H1 (cell line): ENCODE results near the gene COMMD6. TPM values are rescaled to one million over a fixed set of nuclear protein-coding genes. Genes with fewer than 3 reads are reported as not detected.

Experiments used
- CTCF ChIA-PET: fragments of 300-600 bp; sonication (Branson Sonifier 250); formaldehyde crosslinking; loops from one replicate; lab custom pipeline; 2021; ENCODE audit not compliant: partially characterized antibody; lab: Charles Lee
- POLR2A ChIA-PET: fragments of 300-600 bp; sonication (Branson Sonifier 250); formaldehyde crosslinking; loops from one replicate; lab custom pipeline; 2021; ENCODE audit warnings: inconsistent platforms; ENCODE audit not compliant: partially characterized antibody; lab: Charles Lee
- DNase-seq, 2 experiments: peaks; one replicate each; pipeline versions ENCODE4 v3.0.0 to v3.0.0-alpha.2; 2010 to 2022; ENCODE audit warnings: low spot score in 2 of 2, low read depth in 1 of 2, mixed read lengths in 1 of 2
- FAIRE-seq: peaks from 2 replicates; lab custom pipeline; 2011; peaks lifted over from hg19 to GRCh38; lab: Jason Lieb, UNC
- H2AFZ ChIP-seq: 2 replicates; pipeline ENCODE4 v1.8.1; 2012; ENCODE audit warnings: low read length, inconsistent platforms
- H2AK5ac ChIP-seq: 2 replicates; pipeline ENCODE4 v1.6.1; 2013; ENCODE audit warnings: low read depth, low read length
- H2BK120ac ChIP-seq: replicated peaks from 2 replicates; pipeline ENCODE3; 2013; ENCODE audit warnings: low read depth, low read length, inconsistent platforms
- H2BK12ac ChIP-seq: 2 replicates; pipeline ENCODE4 v1.6.1; 2013; ENCODE audit warnings: low read depth, low read length
- H2BK15ac ChIP-seq: 2 replicates; pipeline ENCODE4 v1.6.1; 2013; ENCODE audit warnings: low read length
- H2BK20ac ChIP-seq: 2 replicates; pipeline ENCODE4 v1.6.1; 2013; ENCODE audit warnings: low read length
- H2BK5ac ChIP-seq: 2 replicates; pipeline ENCODE4 v1.6.1; 2013; ENCODE audit warnings: low read depth, low read length
- H3K14ac ChIP-seq: 2 replicates; pipeline ENCODE4 v1.6.1; 2013; ENCODE audit warnings: inconsistent platforms; ENCODE audit not compliant: insufficient read length
- H3K18ac ChIP-seq: 2 replicates; pipeline ENCODE4 v1.6.1; 2013; ENCODE audit warnings: low read length; ENCODE audit errors: extremely low read depth
- H3K23ac ChIP-seq: 2 replicates; pipeline ENCODE4 v1.6.1; 2013; ENCODE audit warnings: inconsistent platforms; ENCODE audit not compliant: insufficient read length
- H3K23me2 ChIP-seq: 2 replicates; pipeline ENCODE4 v1.6.1; 2013; ENCODE audit warnings: low read depth, low read length
- H3K27ac ChIP-seq: 2 replicates; pipeline ENCODE4 v1.6.1; 2011; ENCODE audit warnings: low read depth, low read length, inconsistent platforms
- H3K27me3 ChIP-seq, 4 experiments: replicated peaks in 1 of 4; 1 replicate in 1 of 4; 2 replicates in 3 of 4; pipeline versions ENCODE4 v1.6.1 to v1.8.1; 2011 to 2013; ENCODE audit warnings: low read length in 3 of 4, mild to moderate bottlenecking in 3 of 4, inconsistent platforms in 2 of 4, mixed read lengths in 2 of 4, moderate library complexity in 1 of 4; ENCODE audit not compliant: control insufficient read depth in 3 of 4, insufficient read depth in 3 of 4; ENCODE audit errors: extremely low read depth in 1 of 4
- H3K36me3 ChIP-seq, 4 experiments: 2 replicates each; pipeline versions ENCODE4 v1.6.1 to v1.8.1; 2011 to 2013; ENCODE audit warnings: mild to moderate bottlenecking in 4 of 4, low read length in 3 of 4, moderate library complexity in 2 of 4, control low read depth in 1 of 4, inconsistent platforms in 1 of 4; ENCODE audit not compliant: insufficient read depth in 4 of 4, control insufficient read depth in 2 of 4
- H3K4ac ChIP-seq: replicated peaks from 2 replicates; pipeline ENCODE3; 2013; ENCODE audit warnings: low read length, low read depth, mixed read lengths, inconsistent platforms; ENCODE audit not compliant: insufficient read length
- H3K4me1 ChIP-seq, 4 experiments: replicated peaks in 1 of 4; 1 replicate in 1 of 4; 2 replicates in 3 of 4; pipeline versions ENCODE4 v1.6.1 to v1.8.1; 2011 to 2013; ENCODE audit warnings: low read length in 3 of 4, inconsistent platforms in 2 of 4, mixed read lengths in 1 of 4; ENCODE audit not compliant: insufficient read depth in 4 of 4, control insufficient read depth in 3 of 4
- H3K4me2 ChIP-seq, 2 experiments: 2 replicates each; pipeline versions ENCODE4 v1.6.1 to v1.8.1; 2011 to 2013; ENCODE audit warnings: low read depth in 2 of 2, low read length in 2 of 2, control low read depth in 1 of 2, inconsistent platforms in 1 of 2, mild to moderate bottlenecking in 1 of 2; ENCODE audit not compliant: insufficient read depth in 1 of 2
- H3K4me3 ChIP-seq, 4 experiments: fragments of 200-600, 300-600 bp in 1 of 4; sonication (generic), shearing (Covaris generic), sonication (Bioruptor Twin) in 1 of 4; 2 replicates each; pipeline versions ENCODE4 v1.5.1 to v1.8.1; 2011 to 2016; ENCODE audit warnings: low read length in 4 of 4, low read depth in 3 of 4, control low read depth in 2 of 4, inconsistent platforms in 2 of 4, mild to moderate bottlenecking in 2 of 4, mixed read lengths in 1 of 4, moderate library complexity in 1 of 4; ENCODE audit not compliant: insufficient read depth in 2 of 4; ENCODE audit errors: extremely low read depth in 1 of 4
- H3K56ac ChIP-seq: replicated peaks from 2 replicates; pipeline ENCODE3; 2013; ENCODE audit warnings: low read depth, mild to moderate bottlenecking, mixed read lengths, low read length, inconsistent platforms; ENCODE audit not compliant: insufficient read length
- H3K79me1 ChIP-seq: 2 replicates; pipeline ENCODE4 v1.6.1; 2013; ENCODE audit warnings: low read depth, low read length, control low read depth
- H3K79me2 ChIP-seq, 2 experiments: 2 replicates each; pipeline versions ENCODE4 v1.6.1 to v1.8.1; 2012 to 2013; ENCODE audit warnings: low read length in 2 of 2, mild to moderate bottlenecking in 2 of 2, inconsistent platforms in 1 of 2; ENCODE audit not compliant: insufficient read depth in 2 of 2, control insufficient read depth in 1 of 2
- H3K9ac ChIP-seq, 4 experiments: replicated peaks in 1 of 4; 1 replicate in 1 of 4; 2 replicates in 3 of 4; pipeline versions ENCODE4 v1.6.1 to v1.8.1; 2011 to 2013; ENCODE audit warnings: low read depth in 3 of 4, low read length in 3 of 4, control low read depth in 2 of 4, mild to moderate bottlenecking in 2 of 4, moderate library complexity in 2 of 4, inconsistent platforms in 1 of 4; ENCODE audit errors: extremely low read depth in 1 of 4
- H3K9me3 ChIP-seq, 2 experiments: 2 replicates each; pipeline versions ENCODE4 v1.6.1 to v1.8.1; 2012 to 2013; ENCODE audit warnings: mild to moderate bottlenecking in 2 of 2, moderate library complexity in 2 of 2, control low read depth in 1 of 2, inconsistent platforms in 1 of 2, low read depth in 1 of 2, low read length in 1 of 2, mixed read lengths in 1 of 2; ENCODE audit not compliant: insufficient read depth in 2 of 2
- H4K20me1 ChIP-seq, 2 experiments: replicated peaks in 1 of 2; 2 replicates each; pipeline versions ENCODE3 to v1.8.1; 2011 to 2013; ENCODE audit warnings: inconsistent platforms in 2 of 2, low read length in 2 of 2, mild to moderate bottlenecking in 1 of 2; ENCODE audit not compliant: insufficient read depth in 2 of 2, control insufficient read depth in 1 of 2
- H4K5ac ChIP-seq: 2 replicates; pipeline ENCODE4 v1.6.1; 2013; ENCODE audit warnings: low read length, low read depth, mixed read lengths, inconsistent platforms; ENCODE audit not compliant: insufficient read length
- H4K8ac ChIP-seq: 2 replicates; pipeline ENCODE4 v1.8.0; 2013; ENCODE audit warnings: mild to moderate bottlenecking, moderate library complexity, low read length, inconsistent platforms; ENCODE audit not compliant: insufficient read depth; ENCODE audit errors: extremely low read depth
- H4K91ac ChIP-seq: replicated peaks from 2 replicates; pipeline ENCODE3; 2013; ENCODE audit warnings: low read length, mixed read lengths, inconsistent platforms; ENCODE audit not compliant: insufficient read length
- CEBPB ChIP-seq: IDR thresholded peaks from 2 replicates; pipeline ENCODE4 v1.6.1; 2012; ENCODE audit warnings: low read depth, low read length
- CTBP2 ChIP-seq: IDR thresholded peaks from 2 replicates; pipeline ENCODE4 v1.7.0; 2011; ENCODE audit warnings: borderline replicate concordance, mild to moderate bottlenecking, moderate library complexity, mixed read lengths, low read length; ENCODE audit not compliant: insufficient read depth, insufficient read length
- EZH2 ChIP-seq: fragments of 200-600 bp; sonication (generic); IDR thresholded peaks from 2 replicates; pipeline ENCODE4 v1.7.1; 2012; ENCODE audit warnings: low read depth, mild to moderate bottlenecking, moderate library complexity, low read length, inconsistent platforms; ENCODE audit not compliant: severe bottlenecking
- JUND ChIP-seq: IDR thresholded peaks from 2 replicates; pipeline ENCODE4 v1.6.1; 2011; ENCODE audit warnings: mild to moderate bottlenecking, improper control_type of control experiment, low read length
- NANOG ChIP-seq: IDR thresholded peaks from 2 replicates; pipeline ENCODE4 v1.6.1; 2011; ENCODE audit warnings: low read length, low read depth, mild to moderate bottlenecking, inconsistent platforms; ENCODE audit not compliant: insufficient read depth, poor library complexity, severe bottlenecking
- NRF1 ChIP-seq: IDR thresholded peaks from 2 replicates; pipeline ENCODE4 v1.6.1; 2011; ENCODE audit warnings: mild to moderate bottlenecking, low read depth, low read length, improper control_type of control experiment
- TBP ChIP-seq: IDR thresholded peaks from 2 replicates; pipeline ENCODE4 v1.6.1; 2011; ENCODE audit warnings: low read depth, low read length, improper control_type of control experiment
- WGBS, 2 experiments: shearing (Covaris generic) in 1 of 2; methylation state at CpG; one replicate each; pipeline versions ENCODE4 v1.1.6 to v1.1.7; 2013 to 2015; ENCODE audit warnings: low lambda C conversion rate in 2 of 2, mixed read lengths in 2 of 2, inconsistent platforms in 1 of 2, low coverage in 1 of 2, missing lambda C conversion rate in 1 of 2; ENCODE audit not compliant: insufficient replicate concordance in 2 of 2, insufficient coverage in 1 of 2, insufficient read length in 1 of 2; ENCODE audit errors: extremely low coverage in 1 of 2, missing lambda C conversion rate in 1 of 2; 5-methylcytosine and 5-hydroxymethylcytosine counted together
- polyA plus RNA-seq, 7 experiments: library from polyadenylated mRNA; depleted of rRNA in 3 of 7; stranded (reverse) in 5 of 7; unstranded in 2 of 7; fragments of >200 nt in 5 of 7; fragments of 200-250 nt in 2 of 7; gene quantifications; 1 replicate in 5 of 7; 2 replicates in 1 of 7; 4 replicates in 1 of 7; pipeline versions ENCODE4 v1.2.1 to v1.2.3, GENCODE V29; 2011 to 2013; ENCODE audit warnings: missing spikeins in 2 of 7, mixed read lengths in 2 of 7
- total RNA-seq: library from RNA; stranded (reverse); fragmentation: NEBNext Ultra II Directional; extraction: Animal tissue kit (Norgen Biotek cat#: 25700); gene quantifications from 2 replicates; pipeline ENCODE4 v1.2.1, GENCODE V29; 2021

COMMD6 gene
- total and polyA plus RNA-seq, 2 of the 8 experiments (the other 6 are each of a cell fraction or from before 2014, with no cell fraction given), result 53.2 to 122 TPM

DNA sequence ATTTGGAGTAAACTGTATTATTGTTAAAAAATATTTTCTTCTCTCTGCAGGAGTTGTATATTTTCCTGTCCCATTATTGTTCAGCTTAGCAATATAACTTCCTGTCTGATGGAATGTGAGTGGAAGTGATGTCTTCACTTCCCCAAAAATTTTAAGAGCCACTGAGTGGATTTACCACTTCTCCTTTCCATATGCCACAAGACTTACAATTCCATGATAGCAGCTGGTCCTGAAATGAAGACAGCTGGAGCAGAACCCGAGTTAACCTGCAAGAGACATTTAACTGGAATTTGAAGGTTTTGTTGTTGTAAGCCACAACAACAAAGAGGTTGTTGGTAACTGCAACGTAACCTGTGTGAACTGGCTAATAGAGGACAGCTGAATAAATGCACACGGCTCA, 32.3 kb downstream of the COMMD6 start:
- no peak for DNase-seq
- no peaks in the 10 kb centered on the region for H4K20me1 ChIP-seq
- H3K4ac ChIP-seq, result no peak overlapping the region
- no peak for FAIRE-seq
- H2BK20ac ChIP-seq, result no peak overlapping the region
- no peak overlapping the region for H3K56ac ChIP-seq
- H2AK5ac ChIP-seq, result no peak overlapping the region
- no peak overlapping the region for H2AFZ ChIP-seq
- H2BK15ac ChIP-seq, result no peak overlapping the region
- no peak overlapping the region for H4K8ac ChIP-seq
- CTCF ChIA-PET, result interaction anchor here (2.0 kb wide), 1 partner anchor 8 kb away, joined by 5 read pairs; no protein-coding TSS in a partner anchor
- H3K14ac ChIP-seq, result no peak overlapping the region
- no peak overlapping the region for H3K23ac ChIP-seq
- no peak overlapping the region for H2BK12ac ChIP-seq
- WGBS, 2 experiments, result 79% methylated on average over 3 of the region's 3 CpGs; no CpG with 5 or more reads in 1 of the 2 experiments
- POLR2A ChIA-PET, result no interaction called here
- no peak overlapping the region for H3K9ac ChIP-seq
- no peak overlapping the region for H2BK5ac ChIP-seq
- H3K9me3 ChIP-seq, result no peaks in the 10 kb centered on the region
- no peak overlapping the region for H4K5ac ChIP-seq
- no peaks in the 10 kb centered on the region for H3K36me3 ChIP-seq
- no peaks in the 10 kb centered on the region for H3K27me3 ChIP-seq
- H3K79me1 ChIP-seq, result no peaks in the 10 kb centered on the region
- H3K27ac ChIP-seq, result no peak overlapping the region
- H3K79me2 ChIP-seq, result no peaks in the 10 kb centered on the region
- H4K91ac ChIP-seq, result no peak overlapping the region
- H3K4me1 ChIP-seq, result no peaks in the 10 kb centered on the region
- no peak overlapping the region for H3K4me2 ChIP-seq
- TF ChIP-seq EZH2 (no peak), CEBPB (no peak), TBP (no peak), NRF1 (no peak), NANOG (no peak), JUND (no peak), CTBP2 (no peak)
- H3K4me3 ChIP-seq, result no peak overlapping the region
- no peaks in the 10 kb centered on the region; the same call in 1 of the 2 replicates for H3K23me2 ChIP-seq
- H2BK120ac ChIP-seq, result no peak overlapping the region
- no peak overlapping the region for H3K18ac ChIP-seq
